ENCODE measurements around the gene GRIN3A.

- no peak for TF ChIP-seq POLR2A (IDR thresholded peaks at IDR 0.05; ENCODE audit: low read length)
- no peak for TF ChIP-seq GATA1 (IDR thresholded peaks at IDR 0.05; ENCODE audit: low read depth, low read length)
Observed at GRCh38 chr9:101683236-101683635, 55.2 kb downstream of the GRIN3A start.

Measured in erythroblast (primary cell).